ENCODE measurements around the gene CYLD.

Gene CYLD

DNA sequence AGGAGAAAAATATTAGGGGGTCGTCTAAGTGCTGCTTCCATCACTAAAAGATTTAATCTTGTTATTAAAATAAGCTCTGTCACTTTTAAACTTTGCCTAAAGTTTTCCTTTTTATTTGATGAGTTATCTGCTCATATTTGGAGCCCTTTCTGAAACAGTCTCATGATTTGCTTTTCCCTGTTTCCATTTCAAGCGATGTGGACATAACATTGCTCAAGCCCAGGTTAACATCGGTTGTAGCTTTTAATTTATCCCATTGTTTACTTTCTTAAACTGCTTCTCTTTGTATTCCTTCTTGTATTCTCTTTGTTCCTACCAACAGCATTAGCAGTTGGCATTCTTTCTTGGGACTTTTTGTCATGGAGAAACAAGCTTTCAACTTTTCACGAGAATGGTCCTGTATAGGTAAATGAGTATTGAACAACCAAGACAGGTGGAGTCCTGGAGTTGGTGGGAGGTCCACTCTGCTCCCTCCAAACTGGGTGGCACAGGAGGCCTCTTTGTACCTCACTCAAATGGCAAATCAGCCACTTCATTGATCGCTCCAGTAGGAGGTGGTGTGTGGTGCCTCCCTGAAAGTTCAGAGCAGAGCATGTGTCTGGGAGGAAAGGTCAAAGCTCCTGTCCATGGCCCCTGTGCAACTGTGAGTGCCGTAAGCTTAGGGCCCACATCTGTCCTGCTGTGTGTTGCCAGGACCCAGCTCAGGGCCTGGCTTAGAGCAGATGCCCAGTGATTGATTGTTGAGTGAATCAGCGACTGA, 107.0 kb downstream of the CYLD start:
- no peak for DNase-seq
